Spleen (tissue), 11 donors: Measurements from ENCODE around the gene NCKIPSD. TPM values are rescaled to one million over a fixed set of nuclear protein-coding genes. Genes with fewer than 3 reads are reported as not detected.

Source experiments
- DNase-seq: peaks from one replicate; pipeline ENCODE4 v3.0.0-alpha.2; 2020
- H3K27ac ChIP-seq, 8 donors: fragments of 200-600 bp; sonication (generic) in 7 of 8; 1 replicate in 4 of 8; 2 replicates in 4 of 8; pipeline versions ENCODE4 v1.5.0 to v1.8.0; 2016 to 2021; ENCODE audit warnings: inconsistent platforms in 4 of 8, mild to moderate bottlenecking in 4 of 8, moderate library complexity in 1 of 8
- H3K27me3 ChIP-seq, 7 donors: fragments of 200-600 bp; sonication (generic) in 6 of 7; replicated peaks in 1 of 7; 1 replicate in 4 of 7; 2 replicates in 3 of 7; pipeline versions ENCODE4 v1.5.0 to v1.8.0; 2016 to 2021; ENCODE audit warnings: inconsistent platforms in 3 of 7, mild to moderate bottlenecking in 1 of 7
- H3K36me3 ChIP-seq, 6 donors: fragments of 200-600 bp; sonication (generic) in 5 of 6; 1 replicate in 4 of 6; 2 replicates in 2 of 6; pipeline versions ENCODE4 v1.5.0 to v1.8.0; 2016 to 2021; ENCODE audit warnings: inconsistent platforms in 2 of 6
- H3K4me1 ChIP-seq, 6 donors: fragments of 200-600 bp; sonication (generic) in 5 of 6; 1 replicate in 3 of 6; 2 replicates in 3 of 6; pipeline versions ENCODE4 v1.5.0 to v1.8.0; 2016 to 2021; ENCODE audit warnings: inconsistent platforms in 3 of 6
- H3K4me3 ChIP-seq, 8 donors: fragments of 200-600 bp; sonication (generic) in 7 of 8; 1 replicate in 4 of 8; 2 replicates in 4 of 8; pipeline versions ENCODE4 v1.5.0 to v1.8.0; 2016 to 2021; ENCODE audit warnings: inconsistent platforms in 4 of 8, mild to moderate bottlenecking in 4 of 8, moderate library complexity in 2 of 8
- H3K9me3 ChIP-seq, 8 donors: fragments of 200-600 bp; sonication (generic) in 7 of 8; 1 replicate in 4 of 8; 2 replicates in 4 of 8; pipeline versions ENCODE4 v1.5.0 to v1.8.0; 2016 to 2021; ENCODE audit warnings: inconsistent platforms in 4 of 8
- POLR2A ChIP-seq, 3 donors: fragments of 450-650 bp; IDR thresholded peaks; one replicate each; pipeline ENCODE4 v1.5.1; 2017; ENCODE audit warnings: antibody characterized with exemption in 3 of 3, mild to moderate bottlenecking in 1 of 3
- POLR2AphosphoS5 ChIP-seq, 3 donors: sonication (generic); formaldehyde crosslinking; IDR thresholded peaks; one replicate each; pipeline ENCODE4 v1.5.1; 2017; ENCODE audit warnings: antibody characterized with exemption in 3 of 3
- WGBS, 5 donors: extraction: QIAGEN DNeasy Blood & Tissue Kit in 3 of 5; methylation state at CpG; one replicate each; pipeline versions ENCODE4 v1.1.5 to v1.1.7; 2013 to 2018; 5-methylcytosine and 5-hydroxymethylcytosine counted together
- intact Hi-C: fragments of 100-400 bp; cut with DNase I; formaldehyde crosslinking; loops from one replicate; pipeline ENCODE4 v1.15.0; 2023; ENCODE audit warnings: low total_unique reads
- polyA plus RNA-seq, 3 donors: library from polyadenylated mRNA; stranded (reverse); fragments of 200-250 nt; gene quantifications; one replicate each; pipeline ENCODE4 v1.2.1, GENCODE V29; 2013
- total RNA-seq, 7 donors: library from RNA; depleted of rRNA in 3 of 7; stranded (reverse); fragments of >200 nt in 3 of 7; fragmentation: NEBNext Ultra II Directional in 4 of 7; extraction: Animal tissue kit (Norgen Biotek cat#: 25700) in 4 of 7; gene quantifications; one replicate each; pipeline versions ENCODE4 v1.1.0 to v1.2.1, GENCODE V29; 2016 to 2021
- TF ChIP-seq, protein P1 (sequence below), 11 experiments: fragments of 200-600 bp in 7 of 11; fragments of 450-650 bp in 4 of 11; sonication (generic) in 4 of 11; IDR thresholded peaks in 8 of 11; conservative IDR thresholded peaks in 3 of 11; 1 replicate in 7 of 11; 2 replicates in 4 of 11; pipeline versions ENCODE4 v1.4.0 to v1.8.0; 2016 to 2021; ENCODE audit warnings: antibody characterized with exemption in 11 of 11, inconsistent platforms in 4 of 11, mild to moderate bottlenecking in 1 of 11
- donor health status: healthy with polysubstance abuse.
- donor health status: DM: no; HTN: no; CAD: no; lungs with moderate emphysema.
- donor health status: DM: no; HTN: no; CAD: no.
- donor health status: Bipolar disorder and iron deficiency.
- donor health status: healthy.
- donor health status: DM: no; HTN: no; CAD: no.
- donor health status: DM: yes; HTN: yes; CAD: no.

The NCKIPSD gene
- total and polyA plus RNA-seq, 10 donors, result 5.9 to 33.9 (median 17.8) TPM

DNA sequence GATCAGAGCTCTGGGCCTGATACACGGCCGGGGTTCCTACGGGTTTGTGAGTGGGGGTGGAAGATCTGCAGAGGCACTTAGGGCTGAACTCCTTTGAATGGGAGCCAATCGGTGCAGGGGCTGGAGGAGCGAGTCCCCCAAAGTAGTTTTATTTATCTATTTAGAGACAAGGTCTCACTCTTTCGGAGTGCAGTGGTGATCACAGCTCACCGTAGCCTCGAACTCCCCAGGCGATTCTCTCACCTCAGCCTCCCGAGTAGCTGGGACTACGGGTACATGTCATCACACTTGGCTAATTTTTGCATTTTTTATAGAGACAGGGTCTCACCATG, 21.4 kb downstream of the NCKIPSD start:
- 59 to 86% (median 65%) methylated on average over 6 to 11 of the region's 11 CpGs for WGBS, 5 donors
- intact Hi-C loops, result no loop called here
- Histone ChIP-seq H3K4me1 (peaks cover 18 to 35% (median 31%) of the 10 kb centered on the region in 6 donors), H3K27ac (peak overlapping the region in 1 of 8 donors; percentile 32), H3K36me3 (no peaks in the 10 kb centered on the region), H3K27me3 (peaks cover 0 to 56% (median 37%) of the 10 kb centered on the region in 7 donors), H3K4me3 (peak overlapping the region in 3 of 8 donors; percentile 48 to 80 (median 49)), H3K9me3 (no peaks in the 10 kb centered on the region)
- TF ChIP-seq, protein P1, sequence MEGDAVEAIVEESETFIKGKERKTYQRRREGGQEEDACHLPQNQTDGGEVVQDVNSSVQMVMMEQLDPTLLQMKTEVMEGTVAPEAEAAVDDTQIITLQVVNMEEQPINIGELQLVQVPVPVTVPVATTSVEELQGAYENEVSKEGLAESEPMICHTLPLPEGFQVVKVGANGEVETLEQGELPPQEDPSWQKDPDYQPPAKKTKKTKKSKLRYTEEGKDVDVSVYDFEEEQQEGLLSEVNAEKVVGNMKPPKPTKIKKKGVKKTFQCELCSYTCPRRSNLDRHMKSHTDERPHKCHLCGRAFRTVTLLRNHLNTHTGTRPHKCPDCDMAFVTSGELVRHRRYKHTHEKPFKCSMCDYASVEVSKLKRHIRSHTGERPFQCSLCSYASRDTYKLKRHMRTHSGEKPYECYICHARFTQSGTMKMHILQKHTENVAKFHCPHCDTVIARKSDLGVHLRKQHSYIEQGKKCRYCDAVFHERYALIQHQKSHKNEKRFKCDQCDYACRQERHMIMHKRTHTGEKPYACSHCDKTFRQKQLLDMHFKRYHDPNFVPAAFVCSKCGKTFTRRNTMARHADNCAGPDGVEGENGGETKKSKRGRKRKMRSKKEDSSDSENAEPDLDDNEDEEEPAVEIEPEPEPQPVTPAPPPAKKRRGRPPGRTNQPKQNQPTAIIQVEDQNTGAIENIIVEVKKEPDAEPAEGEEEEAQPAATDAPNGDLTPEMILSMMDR (IDR thresholded peaks at IDR 0.05 in 8 of 11, conservative IDR thresholded peaks at IDR 0.05 in 3 of 11), result peak in 4 of 11 experiments; percentile 3 to 45 (median 22)
- TF ChIP-seq POLR2A (IDR thresholded peaks at IDR 0.05), result no peak
- DNase-seq, result no peak

DNA sequence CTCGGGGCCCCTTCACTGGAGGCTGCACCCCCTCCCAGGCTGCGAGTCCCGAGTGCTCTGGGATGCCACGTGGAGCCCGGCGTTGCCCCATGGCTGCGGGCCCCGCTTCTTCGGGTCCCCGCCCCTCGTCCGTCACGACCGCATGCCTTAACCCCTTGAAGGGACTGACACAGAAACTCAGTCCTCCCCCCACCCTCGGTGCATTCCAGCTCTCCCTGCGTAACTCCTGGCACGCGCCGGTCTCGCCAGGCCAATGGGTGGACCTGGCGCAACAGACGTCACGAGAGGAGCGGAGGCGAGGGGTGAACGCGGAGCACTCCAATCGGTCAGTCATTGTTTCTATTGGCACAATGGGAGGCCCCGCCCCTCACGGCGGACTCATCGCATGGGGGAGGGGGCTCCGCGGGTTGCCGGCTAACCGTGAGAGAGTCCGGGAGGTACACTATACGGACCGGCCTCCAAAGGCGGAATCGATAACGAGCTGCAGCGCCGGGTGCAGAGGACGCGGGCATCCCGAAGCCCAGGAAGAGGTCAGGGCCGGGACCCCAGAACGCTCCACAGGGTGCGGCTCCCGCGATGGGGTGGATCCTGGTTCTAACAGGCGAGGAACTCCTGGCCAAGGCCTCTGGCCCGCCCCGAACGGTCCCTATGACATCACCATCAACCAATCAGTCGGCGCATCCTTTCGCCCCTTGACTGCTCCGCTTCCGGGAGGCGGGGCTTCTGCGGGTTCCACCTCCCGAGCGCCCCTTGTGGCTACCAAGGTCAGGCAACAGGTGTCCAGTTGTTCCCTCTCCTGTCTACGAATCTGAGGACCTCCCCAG, 22.0 kb downstream of the NCKIPSD start:
- Histone ChIP-seq H3K4me1 (peaks cover 18 to 35% (median 31%) of the 10 kb centered on the region in 6 donors), H3K27me3 (peaks cover 0 to 60% (median 37%) of the 10 kb centered on the region in 7 donors), H3K9me3 (no peaks in the 10 kb centered on the region), H3K27ac (peak overlapping the region in 5 of 8 donors; percentile 32 to 76 (median 33)), H3K36me3 (no peaks in the 10 kb centered on the region), H3K4me3 (peak overlapping the region; percentile 21 to 80 (median 48))
- TF ChIP-seq, protein P1 (IDR thresholded peaks at IDR 0.05 in 8 of 11, conservative IDR thresholded peaks at IDR 0.05 in 3 of 11), result peak in 10 of 11 experiments; percentile 38 to 77 (median 59)
- TF ChIP-seq POLR2A (IDR thresholded peaks at IDR 0.05), result no peak
- peak; percentile 43 to 68 (median 62) for TF ChIP-seq POLR2AphosphoS5 (IDR thresholded peaks at IDR 0.05)
- 0 to 2% (median 1%) methylated on average over 14 to 66 of the region's 66 CpGs for WGBS, 5 donors
- peak; percentile 94 for DNase-seq
- intact Hi-C loops, result no loop called here

DNA sequence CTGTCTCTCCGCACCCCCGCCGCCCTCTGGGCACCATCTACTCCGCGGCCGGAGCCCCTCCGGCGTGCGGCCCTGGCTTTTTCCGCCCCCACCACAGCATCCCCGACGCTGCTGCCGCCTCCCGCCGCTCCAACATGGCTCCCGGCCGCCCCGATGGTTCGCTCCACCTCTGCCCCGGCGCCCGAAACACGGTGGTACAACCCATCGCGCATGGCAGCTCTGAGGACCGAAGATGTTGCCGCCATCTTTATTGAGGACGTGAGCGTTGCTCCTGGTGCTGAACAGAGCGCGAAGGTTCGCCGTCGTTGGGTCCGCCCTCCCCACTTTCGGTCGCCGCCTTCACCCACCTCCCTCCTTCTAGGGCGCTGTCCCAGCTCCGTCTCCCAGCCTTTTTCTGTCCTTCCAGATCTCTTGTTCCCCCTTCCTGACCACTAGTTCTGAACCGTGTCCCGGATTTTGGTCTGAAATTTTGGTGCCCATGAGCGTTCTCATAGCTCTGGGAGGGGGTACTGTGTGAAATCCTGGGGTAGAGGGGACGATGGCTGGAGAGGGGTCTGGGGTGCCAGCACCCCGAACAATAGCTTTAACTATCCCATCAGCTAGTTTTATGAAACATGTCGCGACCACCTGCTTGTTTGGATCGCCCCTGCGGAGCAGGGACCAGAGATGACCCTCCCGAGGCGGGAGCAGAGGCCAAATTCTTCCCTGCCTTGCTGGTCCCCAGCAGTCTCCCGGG, 22.8 kb downstream of the NCKIPSD start, which contains the start of gene CELSR3:
Gene CELSR3 (minus strand): TSS at position 134 of the 736 bp plus-strand sequence. CDS start 252 bp downstream, outside the sequence.
- H3K27me3 ChIP-seq, result peaks cover 0 to 66% (median 37%) of the 10 kb centered on the region in 7 donors
- peak within 1 kb of the TSS in 5 of 8 donors; percentile 32 to 76 (median 33) for H3K27ac ChIP-seq
- H3K4me3 ChIP-seq, result peak within 1 kb of the TSS; percentile 21 to 80 (median 48)
- intact Hi-C loops, result no loop called here
- WGBS, 5 donors, result 2 to 3% (median 3%) methylated on average over 27 to 52 of the region's 52 CpGs
- H3K4me1 ChIP-seq, result peaks cover 18 to 35% (median 31%) of the 10 kb centered on the region in 6 donors
- no peaks in the 10 kb centered on the region for H3K9me3 ChIP-seq
- no peak for DNase-seq
- H3K36me3 ChIP-seq, result no peaks in the 10 kb centered on the region
- TF ChIP-seq POLR2AphosphoS5 (IDR thresholded peaks at IDR 0.05), result peak; percentile 30 to 51 (median 34)
- no peak for TF ChIP-seq POLR2A (IDR thresholded peaks at IDR 0.05)

DNA sequence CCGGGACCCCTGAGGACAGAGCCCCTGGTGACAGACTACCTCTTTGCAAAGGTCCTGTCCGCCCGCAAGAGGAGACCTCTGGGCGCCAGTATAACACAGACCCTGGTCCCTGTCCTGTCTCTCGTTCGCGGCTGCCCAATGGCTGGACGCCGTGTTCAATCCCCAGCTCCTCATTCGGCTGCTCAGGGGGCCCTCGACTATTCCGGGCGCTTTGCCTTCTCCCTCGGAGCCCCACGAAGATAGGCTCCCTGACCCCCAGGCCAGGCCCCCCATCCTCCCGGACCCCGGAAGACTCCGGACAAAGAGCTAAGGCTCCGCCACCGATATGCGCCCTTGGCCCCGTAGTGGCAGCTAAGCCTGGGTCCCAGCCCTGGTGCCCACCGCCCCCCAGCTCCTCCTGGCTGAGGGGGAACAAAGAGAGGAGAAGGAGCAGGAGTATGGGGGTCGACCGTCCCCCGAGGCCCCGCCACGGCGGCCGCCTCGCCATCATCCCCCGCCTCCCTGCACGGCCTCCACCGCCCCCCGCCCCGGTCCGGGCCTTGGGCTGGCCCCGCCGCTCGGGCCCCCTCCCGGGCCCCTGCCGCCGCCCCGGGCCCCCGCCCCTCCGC, 23.5 kb downstream of the NCKIPSD start:
- no peak overlapping the region for H3K27ac ChIP-seq
- H3K4me3 ChIP-seq, result peak overlapping the region in 5 of 8 donors; percentile 48 to 80 (median 49)
- WGBS, 5 donors, result 6 to 9% (median 7%) methylated on average over 22 to 46 of the region's 46 CpGs
- TF ChIP-seq, protein P1 (IDR thresholded peaks at IDR 0.05 in 8 of 11, conservative IDR thresholded peaks at IDR 0.05 in 3 of 11), result no peak
- TF ChIP-seq POLR2AphosphoS5 (IDR thresholded peaks at IDR 0.05) (no peak), POLR2A (IDR thresholded peaks at IDR 0.05) (no peak)
- peaks cover 18 to 37% (median 33%) of the 10 kb centered on the region in 6 donors for H3K4me1 ChIP-seq
- intact Hi-C loops, result no loop called here
- no peaks in the 10 kb centered on the region for H3K36me3 ChIP-seq
- peaks cover 0 to 73% (median 37%) of the 10 kb centered on the region in 7 donors for H3K27me3 ChIP-seq
- no peak for DNase-seq
- no peaks in the 10 kb centered on the region for H3K9me3 ChIP-seq
